HEK293T (cell line): ENCODE measurements around the gene AKAIN1.

Source experiments
- CTCF ChIA-PET: fragments of 350-600 bp; formaldehyde crosslinking; extraction: SDS; loops from one replicate; lab custom pipeline; 2021; ENCODE audit warnings: antibody characterized with exemption, inconsistent platforms; lab: Yijun Ruan, JAX
- POLR2A ChIA-PET: fragments of 350-600 bp; formaldehyde crosslinking; extraction: SDS; loops from one replicate; lab custom pipeline; 2020; ENCODE audit warnings: antibody characterized with exemption, inconsistent platforms; lab: Yijun Ruan, JAX
- DNase-seq: peaks from one replicate; pipeline ENCODE4 v3.0.0; 2012; ENCODE audit warnings: mixed read lengths; ENCODE audit errors: extremely low spot score
- ARNT ChIP-seq: fragments of 450-650 bp; IDR thresholded peaks from 2 replicates; pipeline ENCODE4 v1.6.1; 2017; ENCODE audit warnings: mild to moderate bottlenecking
- BHLHE40 ChIP-seq: fragments of 450-650 bp; IDR thresholded peaks from 2 replicates; pipeline ENCODE4 v1.6.1; 2016; ENCODE audit warnings: mild to moderate bottlenecking, moderate library complexity, borderline replicate concordance
- CTBP1 ChIP-seq: fragments of 450-650 bp; IDR thresholded peaks from 2 replicates; pipeline ENCODE4 v1.6.1; 2016; ENCODE audit warnings: borderline replicate concordance
- ELF4 ChIP-seq: fragments of 450-650 bp; IDR thresholded peaks from 2 replicates; pipeline ENCODE4 v1.6.1; 2017; ENCODE audit warnings: antibody characterized with exemption
- FOXA1 ChIP-seq: fragments of 450-650 bp; IDR thresholded peaks from 2 replicates; pipeline ENCODE4 v1.6.1; 2016; ENCODE audit warnings: mild to moderate bottlenecking
- FOXK2 ChIP-seq: fragments of 450-650 bp; IDR thresholded peaks from 2 replicates; pipeline ENCODE4 v1.6.1; 2016; ENCODE audit warnings: mild to moderate bottlenecking
- FOXM1 ChIP-seq: fragments of 450-650 bp; IDR thresholded peaks from 2 replicates; pipeline ENCODE4 v1.6.1; 2017; ENCODE audit warnings: mild to moderate bottlenecking, borderline replicate concordance
- HDGF ChIP-seq: fragments of 450-650 bp; IDR thresholded peaks from 2 replicates; pipeline ENCODE4 v1.6.1; 2017; ENCODE audit warnings: antibody characterized with exemption, borderline replicate concordance
- L3MBTL2 ChIP-seq: fragments of 450-650 bp; conservative IDR thresholded peaks from 2 replicates; pipeline ENCODE4 v1.6.1; 2016; ENCODE audit warnings: mild to moderate bottlenecking
- LEF1 ChIP-seq: fragments of 450-650 bp; IDR thresholded peaks from 2 replicates; pipeline ENCODE4 v1.6.1; 2017; ENCODE audit warnings: mild to moderate bottlenecking, borderline replicate concordance
- NFRKB ChIP-seq: fragments of 450-650 bp; IDR thresholded peaks from 2 replicates; pipeline ENCODE4 v1.6.1; 2016; ENCODE audit warnings: mild to moderate bottlenecking, moderate library complexity
- SP1 ChIP-seq: fragments of 450-650 bp; IDR thresholded peaks from 2 replicates; pipeline ENCODE4 v1.6.1; 2017
- SUZ12 ChIP-seq: fragments of 450-650 bp; IDR thresholded peaks from 2 replicates; pipeline ENCODE4 v1.6.1; 2016; ENCODE audit warnings: mild to moderate bottlenecking
- TARDBP ChIP-seq: fragments of 450-650 bp; IDR thresholded peaks from 2 replicates; pipeline ENCODE4 v1.6.1; 2016
- ZNF384 ChIP-seq: fragments of 450-650 bp; IDR thresholded peaks from 2 replicates; pipeline ENCODE4 v1.6.1; 2016
- TF ChIP-seq, protein P1 (sequence below): fragments of 450-650 bp; IDR thresholded peaks from 2 replicates; pipeline ENCODE4 v1.6.1; 2016

AKAIN1 gene

DNA sequence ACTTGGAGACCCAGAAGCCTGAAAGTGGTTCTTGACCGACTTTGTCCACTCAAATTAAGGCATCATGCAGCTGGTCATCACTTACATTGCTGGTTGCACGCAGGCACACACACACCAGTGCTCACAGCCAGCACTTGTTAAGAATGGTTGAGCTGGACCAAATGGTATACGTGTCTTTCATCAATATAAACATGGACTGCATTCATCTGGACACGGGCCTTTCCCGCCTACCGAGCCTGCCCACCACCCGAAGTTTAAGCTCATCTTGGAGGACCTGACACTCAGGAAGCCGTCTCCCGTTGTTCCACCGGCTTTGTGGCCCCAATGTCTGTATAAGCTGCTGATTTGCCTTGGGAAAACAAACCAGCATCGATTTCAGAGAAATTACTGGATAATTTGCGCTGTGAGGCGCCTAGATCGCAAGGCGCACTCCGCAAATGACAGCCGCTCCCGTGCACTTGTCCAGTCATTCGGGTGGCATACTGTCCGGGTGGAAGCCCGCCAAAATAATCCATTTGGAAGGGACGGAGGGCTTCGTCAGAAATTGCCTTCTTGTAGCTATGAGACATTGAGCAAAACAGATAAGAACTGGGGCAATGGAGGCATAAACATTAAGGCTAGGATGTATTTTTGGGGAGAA is 40.1 kb upstream of the AKAIN1 start:
- no peak for DNase-seq

DNA sequence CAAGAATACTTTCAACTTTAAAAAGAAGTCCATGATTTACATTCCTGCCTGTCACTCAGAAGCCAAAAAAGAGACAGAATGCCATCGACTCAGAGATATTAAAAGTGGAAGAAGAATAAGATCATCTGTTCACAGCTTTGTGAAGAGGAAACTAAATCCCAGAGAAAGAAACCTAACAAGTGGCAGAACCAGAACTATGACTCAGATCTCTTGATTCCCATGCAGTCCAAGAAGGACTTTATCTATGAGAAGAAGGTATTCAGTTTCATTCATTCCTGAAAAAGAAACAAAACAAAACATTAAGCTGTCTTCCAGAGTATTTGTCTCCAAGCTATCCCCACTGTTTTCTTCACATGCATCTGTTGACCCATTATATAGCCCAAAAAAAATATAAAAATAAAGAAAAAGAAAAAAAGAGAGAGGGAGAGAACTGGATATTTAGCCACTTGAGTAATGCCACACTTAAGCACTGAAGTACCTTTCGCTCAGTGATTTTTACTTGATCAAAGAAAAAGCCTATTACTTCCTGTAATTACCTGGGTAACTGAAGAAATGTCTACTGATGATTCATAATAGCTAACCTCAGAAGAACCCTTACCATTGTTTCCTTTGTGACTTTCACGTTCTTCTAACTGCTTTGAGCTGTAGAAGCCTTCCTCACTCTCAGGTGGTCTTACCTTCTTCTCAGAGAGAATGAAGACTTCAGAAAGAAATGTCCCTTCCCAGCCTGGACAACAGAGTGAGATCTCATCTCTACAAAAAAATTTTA is 17.7 kb upstream of the AKAIN1 start:
- DNase-seq = no peak
- ChIA-PET CTCF (no interaction called here), POLR2A (no interaction called here)
- no peak for TF ChIP-seq FOXK2
- TF ChIP-seq L3MBTL2 = no peak
- no peak for TF ChIP-seq LEF1
- TF ChIP-seq ELF4 = no peak
- TF ChIP-seq, protein P1, sequence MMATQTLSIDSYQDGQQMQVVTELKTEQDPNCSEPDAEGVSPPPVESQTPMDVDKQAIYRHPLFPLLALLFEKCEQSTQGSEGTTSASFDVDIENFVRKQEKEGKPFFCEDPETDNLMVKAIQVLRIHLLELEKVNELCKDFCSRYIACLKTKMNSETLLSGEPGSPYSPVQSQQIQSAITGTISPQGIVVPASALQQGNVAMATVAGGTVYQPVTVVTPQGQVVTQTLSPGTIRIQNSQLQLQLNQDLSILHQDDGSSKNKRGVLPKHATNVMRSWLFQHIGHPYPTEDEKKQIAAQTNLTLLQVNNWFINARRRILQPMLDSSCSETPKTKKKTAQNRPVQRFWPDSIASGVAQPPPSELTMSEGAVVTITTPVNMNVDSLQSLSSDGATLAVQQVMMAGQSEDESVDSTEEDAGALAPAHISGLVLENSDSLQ = no peak
- TF ChIP-seq CTBP1 = no peak
- no peak for TF ChIP-seq SUZ12
- TF ChIP-seq ARNT = no peak
- TF ChIP-seq ZNF384 = no peak
- TF ChIP-seq SP1 = no peak
- TF ChIP-seq HDGF = no peak

More for the DNA sequence above, 40.1 kb upstream of the AKAIN1 start:
- TF ChIP-seq, protein P1 = no peak
- ChIA-PET POLR2A (no interaction called here), CTCF (no interaction called here)

DNA sequence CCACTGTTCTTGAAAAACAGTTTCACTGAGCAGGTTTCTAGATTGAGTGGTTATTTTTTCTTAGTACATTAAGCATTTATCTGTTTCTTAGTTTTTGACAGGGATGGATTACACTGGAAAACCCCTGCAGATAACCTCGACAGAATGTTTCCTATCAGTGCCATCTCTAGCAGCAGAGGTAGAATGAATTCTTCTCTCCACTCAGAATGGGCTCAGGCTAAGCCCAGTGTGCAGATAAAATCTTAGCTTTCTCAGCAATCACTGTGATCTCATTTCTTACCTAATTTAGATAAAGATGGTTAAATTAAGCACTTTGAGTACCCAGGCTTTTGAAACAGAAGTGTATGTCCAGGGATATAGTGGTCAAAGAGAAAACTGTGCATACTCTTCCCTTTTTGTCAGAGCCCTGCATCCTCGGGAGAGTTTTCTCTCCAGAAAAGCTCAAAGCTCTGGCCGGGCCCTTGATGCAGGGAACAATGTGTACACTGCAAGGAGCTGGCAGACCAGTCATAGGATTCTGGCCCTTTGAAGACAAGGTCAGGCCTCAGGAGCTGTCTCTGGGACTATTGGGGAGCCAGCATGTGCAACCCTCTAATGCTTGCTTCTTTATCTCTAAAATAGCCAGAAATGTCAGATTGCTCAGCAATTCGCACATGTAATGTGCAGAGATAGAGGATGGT is 10.6 kb upstream of the AKAIN1 start:
- no peak for TF ChIP-seq TARDBP
- TF ChIP-seq FOXM1 = no peak
- no peak for TF ChIP-seq SP1
- TF ChIP-seq ZNF384 = no peak
- no peak for TF ChIP-seq HDGF
- no peak for TF ChIP-seq FOXK2
- TF ChIP-seq CTBP1 = no peak
- TF ChIP-seq, protein P1 = no peak
- TF ChIP-seq SUZ12 = no peak
- no peak for TF ChIP-seq ARNT
- TF ChIP-seq BHLHE40 = no peak
- TF ChIP-seq FOXA1 = no peak
- no peak for TF ChIP-seq LEF1
- TF ChIP-seq ELF4 = no peak
- TF ChIP-seq NFRKB = no peak
- TF ChIP-seq L3MBTL2 = no peak
- POLR2A ChIA-PET = no interaction called here
- CTCF ChIA-PET = no interaction called here
- DNase-seq = no peak

DNA sequence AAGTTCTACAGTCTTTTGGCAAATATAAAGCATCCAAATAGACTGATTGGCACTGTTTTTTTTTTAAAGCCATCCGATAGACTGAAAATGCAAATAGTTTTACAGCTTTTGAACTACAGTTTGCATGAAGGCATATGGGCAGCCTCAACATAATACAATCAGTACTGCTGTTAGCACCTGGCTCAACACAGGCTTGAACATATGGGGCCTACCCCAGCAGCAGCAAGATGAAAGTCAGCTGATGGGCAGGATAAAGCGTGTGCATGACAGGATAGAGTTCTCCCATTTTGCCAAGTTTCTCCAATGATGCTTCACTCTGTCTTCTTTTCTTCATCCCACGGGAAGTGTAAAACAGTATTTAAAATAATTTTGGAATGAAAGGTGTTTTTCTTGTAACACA is 1.3 kb upstream of the AKAIN1 start:
- ChIA-PET CTCF (no interaction called here), POLR2A (no interaction called here)
- DNase-seq = no peak
- TF ChIP-seq FOXA1 (no peak), ZNF384 (no peak), ELF4 (no peak), SP1 (no peak), BHLHE40 (no peak), HDGF (no peak), ARNT (no peak), FOXK2 (no peak), L3MBTL2 (no peak), TARDBP (no peak), LEF1 (no peak), SUZ12 (no peak), CTBP1 (no peak), FOXM1 (no peak), NFRKB (no peak)
- TF ChIP-seq, protein P1 = no peak

DNA sequence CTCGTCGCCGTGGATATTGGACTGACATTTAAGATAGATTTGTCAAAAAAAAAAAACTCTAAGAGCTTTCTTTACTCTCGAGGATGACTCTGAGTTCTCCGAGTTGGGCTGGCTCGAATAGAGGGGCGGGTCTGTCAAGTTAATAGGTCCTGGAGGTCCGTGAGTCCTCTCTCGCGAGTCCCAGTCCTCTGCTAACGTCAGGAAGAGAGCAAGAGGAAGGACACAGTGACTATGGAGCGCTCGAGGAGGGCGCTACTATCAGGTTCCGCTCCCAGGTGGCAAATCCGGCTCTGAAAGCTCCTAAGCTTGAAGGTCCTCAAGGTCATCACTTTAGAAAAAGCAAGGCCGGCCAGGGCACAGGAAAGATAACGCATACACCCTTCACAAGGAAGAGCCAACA is 404 bp upstream of the AKAIN1 start:
- TF ChIP-seq ZNF384 = no peak
- no peak for TF ChIP-seq LEF1
- TF ChIP-seq SP1 = no peak
- no peak for TF ChIP-seq NFRKB
- no peak for TF ChIP-seq ARNT
- no peak for TF ChIP-seq HDGF
- TF ChIP-seq, protein P1 = no peak
- no peak for TF ChIP-seq TARDBP
- no peak for TF ChIP-seq BHLHE40
- TF ChIP-seq FOXK2 = no peak
- TF ChIP-seq L3MBTL2 = no peak
- no peak for TF ChIP-seq FOXA1
- TF ChIP-seq CTBP1 = no peak
- no peak for TF ChIP-seq SUZ12
- TF ChIP-seq ELF4 = no peak
- TF ChIP-seq FOXM1 = no peak
- CTCF ChIA-PET = no interaction called here
- POLR2A ChIA-PET = no interaction called here
- no peak for DNase-seq
